Measurements from ENCODE around the gene ZNF618. TPM values are rescaled to one million over a fixed set of nuclear protein-coding genes. Genes with fewer than 3 reads are reported as not detected.

ZNF618 gene
- total and polyA plus RNA-seq, 2 experiments from 2014 or later = 10.2 to 14.0 TPM

- TF ChIP-seq EZH2phosphoT487 (IDR thresholded peaks at IDR 0.05; ENCODE audit: low read depth, severe bottlenecking, unreplicated experiment) = no peak
- no peak for TF ChIP-seq EZH2 (IDR thresholded peaks at IDR 0.05; ENCODE audit: borderline replicate concordance)
- no peak for TF ChIP-seq CTCF (IDR thresholded peaks at IDR 0.05; ENCODE audit: poor library complexity)
- Histone ChIP-seq H2AFZ (no peak overlapping the region), H3K4me1 (ENCODE audit: insufficient read depth) (peaks cover 25% of the 10 kb centered on the region), H3K79me2 (peaks cover 35% of the 10 kb centered on the region), H3K27ac (peak overlapping the region; percentile 85), H4K20me1 (ENCODE audit: insufficient read depth, poor library complexity, severe bottlenecking) (no peaks in the 10 kb centered on the region), H3K4me2 (peak overlapping the region; percentile 53), H3K27me3 (no peaks in the 10 kb centered on the region), H3K36me3 (replicated peaks; ENCODE audit: insufficient read depth, low read depth) (no peaks in the 10 kb centered on the region), H3K4me3 (no peak overlapping the region), H3K9me3 (ENCODE audit: low read depth) (no peaks in the 10 kb centered on the region), H3K9me2 (replicated peaks; ENCODE audit: insufficient read depth) (no peaks in the 10 kb centered on the region)
- WGBS (ENCODE audit: low lambda C conversion rate, missing lambda C conversion rate) = 95% methylated on average over 6 of the region's 6 CpGs
- DNase-seq (ENCODE audit: low spot score) = no peak
Observed at GRCh38 chr9:113958556-113958955, 82.4 kb downstream of the ZNF618 start.

- WGBS (ENCODE audit: low lambda C conversion rate, missing lambda C conversion rate) = 100% methylated on average over 6 of the region's 6 CpGs
Observed at GRCh38 chr9:113960768-113961167, 84.7 kb downstream of the ZNF618 start.

GRCh38 chr9:113962396-113962795 lies 86.3 kb downstream of the ZNF618 start:
- Histone ChIP-seq H2AFZ (no peak overlapping the region), H3K9me3 (ENCODE audit: low read depth) (no peaks in the 10 kb centered on the region), H4K20me1 (ENCODE audit: insufficient read depth, poor library complexity, severe bottlenecking) (no peaks in the 10 kb centered on the region), H3K27ac (no peak overlapping the region), H3K4me2 (no peak overlapping the region), H3K27me3 (no peaks in the 10 kb centered on the region), H3K4me3 (no peak overlapping the region), H3K36me3 (replicated peaks; ENCODE audit: insufficient read depth, low read depth) (no peaks in the 10 kb centered on the region), H3K4me1 (ENCODE audit: insufficient read depth) (peaks cover 29% of the 10 kb centered on the region), H3K9me2 (replicated peaks; ENCODE audit: insufficient read depth) (no peaks in the 10 kb centered on the region), H3K79me2 (peaks cover 38% of the 10 kb centered on the region)
- no peak for DNase-seq (ENCODE audit: low spot score)
- WGBS (ENCODE audit: low lambda C conversion rate, missing lambda C conversion rate) = 100% methylated on average over 1 of the region's 1 CpG
- TF ChIP-seq EZH2 (IDR thresholded peaks at IDR 0.05; ENCODE audit: borderline replicate concordance) (no peak), CTCF (IDR thresholded peaks at IDR 0.05; ENCODE audit: poor library complexity) (no peak), EZH2phosphoT487 (IDR thresholded peaks at IDR 0.05; ENCODE audit: low read depth, severe bottlenecking, unreplicated experiment) (no peak)

More at GRCh38 chr9:113960768-113961167, 84.7 kb downstream of the ZNF618 start:
- H3K27me3 ChIP-seq = no peaks in the 10 kb centered on the region
- H2AFZ ChIP-seq = no peak overlapping the region
- no peaks in the 10 kb centered on the region for H4K20me1 ChIP-seq (ENCODE audit: insufficient read depth, poor library complexity, severe bottlenecking)
- peaks cover 24% of the 10 kb centered on the region for H3K4me1 ChIP-seq (ENCODE audit: insufficient read depth)
- peaks cover 48% of the 10 kb centered on the region for H3K79me2 ChIP-seq
- no peaks in the 10 kb centered on the region for H3K36me3 ChIP-seq (replicated peaks; ENCODE audit: insufficient read depth, low read depth)
- no peak overlapping the region for H3K4me2 ChIP-seq
- TF ChIP-seq EZH2phosphoT487 (IDR thresholded peaks at IDR 0.05; ENCODE audit: low read depth, severe bottlenecking, unreplicated experiment) = no peak
- TF ChIP-seq CTCF (IDR thresholded peaks at IDR 0.05; ENCODE audit: poor library complexity) = no peak
- TF ChIP-seq EZH2 (IDR thresholded peaks at IDR 0.05; ENCODE audit: borderline replicate concordance) = no peak
- H3K9me2 ChIP-seq (replicated peaks; ENCODE audit: insufficient read depth) = no peaks in the 10 kb centered on the region
- no peak for DNase-seq (ENCODE audit: low spot score)
- no peaks in the 10 kb centered on the region for H3K9me3 ChIP-seq (ENCODE audit: low read depth)
- no peak overlapping the region for H3K27ac ChIP-seq
- no peak overlapping the region for H3K4me3 ChIP-seq
